Adipocyte (in vitro differentiated cells): ENCODE measurements around the gene NFKBIE.
"Not testable (repeated sequence)": the region's sequence is repeated elsewhere in the genome, so short reads cannot be mapped to it uniquely, and the experiment has no call there.

ENCODE experiments used
- DNase-seq: peaks from one replicate; pipeline ENCODE4 v3.0.0-alpha.2; 2015; ENCODE audit warnings: low read depth
- H3K27me3 ChIP-seq: replicated peaks from 2 replicates; pipeline ENCODE4 v1.7.0; 2013; ENCODE audit warnings: mild to moderate bottlenecking, low read length, moderate library complexity; ENCODE audit not compliant: control insufficient read depth, insufficient read depth
- H3K36me3 ChIP-seq: 2 replicates; pipeline ENCODE4 v1.7.0; 2013; ENCODE audit warnings: low read length, mild to moderate bottlenecking, moderate library complexity; ENCODE audit not compliant: control insufficient read depth, insufficient read depth, severe bottlenecking
- H3K4me1 ChIP-seq: 2 replicates; pipeline ENCODE4 v1.7.0; 2013; ENCODE audit warnings: mild to moderate bottlenecking, low read length, moderate library complexity; ENCODE audit not compliant: control insufficient read depth, insufficient read depth
- H3K4me3 ChIP-seq: 2 replicates; pipeline ENCODE4 v1.7.0; 2013; ENCODE audit warnings: mild to moderate bottlenecking, low read length, moderate library complexity
- H3K9ac ChIP-seq: 2 replicates; pipeline ENCODE4 v1.7.0; 2013; ENCODE audit warnings: mild to moderate bottlenecking, low read length, moderate library complexity
- H3K9me3 ChIP-seq: 2 replicates; pipeline ENCODE4 v1.7.0; 2013; ENCODE audit warnings: mild to moderate bottlenecking, low read length, moderate library complexity; ENCODE audit not compliant: control insufficient read depth

Gene NFKBIE

GRCh38 chr6:44234101-44235025 is 31.0 kb downstream of the NFKBIE start:
- peak; percentile 83 for DNase-seq
- peaks cover 68% of the 10 kb centered on the region for H3K4me1 ChIP-seq
- H3K36me3 ChIP-seq: peaks cover 36% of the 10 kb centered on the region
- no peaks in the 10 kb centered on the region for H3K27me3 ChIP-seq
- H3K9ac ChIP-seq: peak overlapping the region; percentile 81
- H3K9me3 ChIP-seq: no peaks in the 10 kb centered on the region
- H3K4me3 ChIP-seq: no peak overlapping the region

GRCh38 chr6:44233567-44234100 is 31.7 kb downstream of the NFKBIE start:
- Histone ChIP-seq H3K9me3 (no peaks in the 10 kb centered on the region), H3K4me1 (peaks cover 75% of the 10 kb centered on the region), H3K4me3 (peak overlapping the region; percentile 23), H3K27me3 (no peaks in the 10 kb centered on the region), H3K36me3 (peaks cover 36% of the 10 kb centered on the region), H3K9ac (peak overlapping the region; percentile 81)
- no peak for DNase-seq

- no peak for DNase-seq
- peak overlapping the region; percentile 81 for H3K9ac ChIP-seq
- H3K4me3 ChIP-seq: no peak overlapping the region
- no peaks in the 10 kb centered on the region for H3K27me3 ChIP-seq
- peaks cover 75% of the 10 kb centered on the region for H3K4me1 ChIP-seq
- H3K9me3 ChIP-seq: no peaks in the 10 kb centered on the region
- peaks cover 36% of the 10 kb centered on the region for H3K36me3 ChIP-seq
Observed at GRCh38 chr6:44232676-44233566, 32.4 kb downstream of the NFKBIE start.

GRCh38 chr6:44231426-44231825 is 33.9 kb downstream of the NFKBIE start:
- Histone ChIP-seq H3K36me3 (peaks cover 36% of the 10 kb centered on the region), H3K4me1 (peaks cover 76% of the 10 kb centered on the region)
- H3K9ac ChIP-seq, H3K4me3 ChIP-seq, DNase-seq, H3K27me3 ChIP-seq, H3K9me3 ChIP-seq: not testable (repeated sequence)

GRCh38 chr6:44230034-44230675 is 35.2 kb downstream of the NFKBIE start:
- Histone ChIP-seq H3K36me3 (peaks cover 33% of the 10 kb centered on the region), H3K4me3 (no peak overlapping the region)
- DNase-seq: no peak

GRCh38 chr6:44229376-44230033 is 35.8 kb downstream of the NFKBIE start:
- Histone ChIP-seq H3K4me3 (no peak overlapping the region), H3K9ac (no peak overlapping the region), H3K9me3 (no peaks in the 10 kb centered on the region), H3K4me1 (peaks cover 74% of the 10 kb centered on the region), H3K36me3 (peaks cover 33% of the 10 kb centered on the region), H3K27me3 (no peaks in the 10 kb centered on the region)
- no peak for DNase-seq

More at GRCh38 chr6:44230034-44230675, 35.2 kb downstream of the NFKBIE start:
- no peaks in the 10 kb centered on the region for H3K27me3 ChIP-seq
- no peaks in the 10 kb centered on the region for H3K9me3 ChIP-seq
- H3K9ac ChIP-seq: no peak overlapping the region
- H3K4me1 ChIP-seq: peaks cover 74% of the 10 kb centered on the region

- Histone ChIP-seq H3K4me3 (no peak overlapping the region), H3K9me3 (no peaks in the 10 kb centered on the region), H3K9ac (no peak overlapping the region), H3K36me3 (peaks cover 33% of the 10 kb centered on the region), H3K27me3 (no peaks in the 10 kb centered on the region), H3K4me1 (peaks cover 73% of the 10 kb centered on the region)
- peak; percentile 7 for DNase-seq
Observed at GRCh38 chr6:44228836-44229235, 36.5 kb downstream of the NFKBIE start.

GRCh38 chr6:44228433-44228832 is 36.9 kb downstream of the NFKBIE start:
- Histone ChIP-seq H3K4me3 (no peak overlapping the region), H3K9ac (no peak overlapping the region), H3K27me3 (no peaks in the 10 kb centered on the region), H3K9me3 (no peaks in the 10 kb centered on the region), H3K36me3 (peaks cover 32% of the 10 kb centered on the region), H3K4me1 (peaks cover 69% of the 10 kb centered on the region)
- DNase-seq: no peak

- Histone ChIP-seq H3K27me3 (no peaks in the 10 kb centered on the region), H3K36me3 (peaks cover 28% of the 10 kb centered on the region), H3K9me3 (no peaks in the 10 kb centered on the region), H3K4me3 (no peak overlapping the region), H3K9ac (no peak overlapping the region), H3K4me1 (peaks cover 65% of the 10 kb centered on the region)
- DNase-seq: no peak
Observed at GRCh38 chr6:44228031-44228430, 37.3 kb downstream of the NFKBIE start.

GRCh38 chr6:44227148-44227793 is 38.1 kb downstream of the NFKBIE start:
- Histone ChIP-seq H3K4me3 (no peak overlapping the region), H3K9me3 (no peaks in the 10 kb centered on the region), H3K27me3 (no peaks in the 10 kb centered on the region), H3K36me3 (peaks cover 20% of the 10 kb centered on the region), H3K9ac (peak overlapping the region; percentile 25), H3K4me1 (peaks cover 67% of the 10 kb centered on the region)
- DNase-seq: no peak
